Thoracic aorta (tissue), 2 donors: ENCODE results near the gene NEDD4. TPM values are rescaled to one million over a fixed set of nuclear protein-coding genes. Genes with fewer than 3 reads are reported as not detected.
A peak's percentile ranks its signal among the peaks of the same experiment; 100 is the strongest.

Source experiments
- ATAC-seq: fragments of 150-250 bp; one replicate; pipeline ENCODE4 v1.8.0; 2017; ENCODE audit warnings: low read depth; ENCODE audit not compliant: insufficient number of reproducible peaks, low FRiP score
- DNase-seq: peaks from one replicate; pipeline ENCODE4 v3.0.0-alpha.2; 2020; ENCODE audit warnings: low spot score
- H3K27ac ChIP-seq, 2 donors: fragments of 200-600 bp; sonication (generic); 1 replicate in 1 of 2; 2 replicates in 1 of 2; pipeline ENCODE4 v1.5.1; 2016; ENCODE audit warnings: mild to moderate bottlenecking in 2 of 2, moderate library complexity in 2 of 2
- H3K27me3 ChIP-seq: fragments of 200-600 bp; sonication (generic); replicated peaks from 2 replicates; pipeline ENCODE4 v1.6.0; 2016; ENCODE audit warnings: mild to moderate bottlenecking; ENCODE audit not compliant: insufficient read depth
- H3K36me3 ChIP-seq: fragments of 200-600 bp; sonication (generic); one replicate; pipeline ENCODE4 v1.5.1; 2016
- H3K4me1 ChIP-seq, 2 donors: fragments of 200-600 bp; sonication (generic); 1 replicate in 1 of 2; 2 replicates in 1 of 2; pipeline versions ENCODE4 v1.5.1 to v1.6.0; 2016; ENCODE audit warnings: low read depth in 2 of 2, mild to moderate bottlenecking in 1 of 2; ENCODE audit not compliant: control insufficient read depth in 1 of 2
- H3K4me3 ChIP-seq: fragments of 200-600 bp; sonication (generic); 2 replicates; pipeline ENCODE4 v1.5.1; 2016; ENCODE audit warnings: mild to moderate bottlenecking
- H3K9me3 ChIP-seq: fragments of 200-600 bp; sonication (generic); 2 replicates; pipeline ENCODE4 v1.5.1; 2016
- total RNA-seq, 2 donors: library from RNA; depleted of rRNA; stranded (reverse); fragments of >200 nt; gene quantifications; one replicate each; pipeline versions ENCODE4 v1.1.0 to v1.2.3, GENCODE V29; 2016
- TF ChIP-seq, protein P1 (sequence below): fragments of 200-600 bp; sonication (generic); IDR thresholded peaks from one replicate; pipeline ENCODE4 v1.5.1; 2019; ENCODE audit warnings: antibody characterized with exemption

The NEDD4 gene
- total RNA-seq, 2 donors from 2014 or later = 25.3 to 27.4 TPM

- no peak overlapping the region for H3K4me3 ChIP-seq
- no peaks in the 10 kb centered on the region for H3K9me3 ChIP-seq
- H3K27ac ChIP-seq = no peak overlapping the region
- peaks cover 0 to 3% of the 10 kb centered on the region in 2 donors for H3K4me1 ChIP-seq
- DNase-seq (no peak), ATAC-seq (no peak)
- no peaks in the 10 kb centered on the region for H3K27me3 ChIP-seq
- no peaks in the 10 kb centered on the region for H3K36me3 ChIP-seq
- TF ChIP-seq, protein P1, sequence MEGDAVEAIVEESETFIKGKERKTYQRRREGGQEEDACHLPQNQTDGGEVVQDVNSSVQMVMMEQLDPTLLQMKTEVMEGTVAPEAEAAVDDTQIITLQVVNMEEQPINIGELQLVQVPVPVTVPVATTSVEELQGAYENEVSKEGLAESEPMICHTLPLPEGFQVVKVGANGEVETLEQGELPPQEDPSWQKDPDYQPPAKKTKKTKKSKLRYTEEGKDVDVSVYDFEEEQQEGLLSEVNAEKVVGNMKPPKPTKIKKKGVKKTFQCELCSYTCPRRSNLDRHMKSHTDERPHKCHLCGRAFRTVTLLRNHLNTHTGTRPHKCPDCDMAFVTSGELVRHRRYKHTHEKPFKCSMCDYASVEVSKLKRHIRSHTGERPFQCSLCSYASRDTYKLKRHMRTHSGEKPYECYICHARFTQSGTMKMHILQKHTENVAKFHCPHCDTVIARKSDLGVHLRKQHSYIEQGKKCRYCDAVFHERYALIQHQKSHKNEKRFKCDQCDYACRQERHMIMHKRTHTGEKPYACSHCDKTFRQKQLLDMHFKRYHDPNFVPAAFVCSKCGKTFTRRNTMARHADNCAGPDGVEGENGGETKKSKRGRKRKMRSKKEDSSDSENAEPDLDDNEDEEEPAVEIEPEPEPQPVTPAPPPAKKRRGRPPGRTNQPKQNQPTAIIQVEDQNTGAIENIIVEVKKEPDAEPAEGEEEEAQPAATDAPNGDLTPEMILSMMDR = no peak
Measured at GRCh38 chr15:55891196-55891595, 102.2 kb downstream of the NEDD4 start.

DNA sequence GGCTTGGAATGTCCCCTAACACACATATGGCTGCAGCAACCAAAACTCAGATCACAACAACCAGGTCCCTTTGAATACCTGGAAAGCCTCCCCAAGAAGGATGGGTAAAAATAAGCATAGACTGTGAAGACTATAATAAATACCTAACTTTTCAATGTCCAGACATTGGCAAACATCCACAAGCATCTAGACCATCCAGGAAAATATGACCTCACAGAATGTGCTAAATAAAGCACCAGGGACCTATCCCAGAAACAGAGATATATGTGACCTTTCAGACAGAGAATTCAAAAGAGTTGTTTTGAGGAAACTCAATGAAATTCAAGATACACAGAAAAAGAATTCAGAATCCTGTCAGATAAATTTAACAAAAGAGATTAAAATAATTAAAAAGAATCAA, 109.2 kb downstream of the NEDD4 start:
- Histone ChIP-seq H3K4me3 (no peak overlapping the region), H3K36me3 (no peaks in the 10 kb centered on the region), H3K4me1 (peaks cover 14 to 33% of the 10 kb centered on the region in 2 donors), H3K27me3 (no peaks in the 10 kb centered on the region), H3K9me3 (no peaks in the 10 kb centered on the region), H3K27ac (peak overlapping the region in 1 of 2 donors; percentile 54)
- TF ChIP-seq, protein P1 = no peak
- DNase-seq (no peak), ATAC-seq (no peak)

DNA sequence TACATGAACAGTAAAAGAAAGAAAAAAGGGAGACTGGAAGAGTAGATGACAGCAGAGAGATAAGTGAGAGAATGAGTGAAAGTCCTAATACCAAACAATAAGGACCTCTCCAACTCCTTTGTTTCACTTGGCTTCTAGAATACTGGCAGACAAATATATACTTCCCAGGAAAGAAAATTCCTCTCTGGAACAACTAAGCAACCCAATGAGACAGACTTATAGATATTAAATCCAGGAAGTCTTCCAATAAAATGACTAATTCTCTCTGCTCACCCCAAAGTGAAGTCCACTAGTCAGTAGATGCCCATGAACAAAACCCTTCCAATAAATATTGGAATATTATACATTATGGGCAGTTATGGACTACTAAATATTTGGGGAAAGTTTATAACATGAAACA, 114.2 kb downstream of the NEDD4 start:
- Histone ChIP-seq H3K27ac (no peak overlapping the region), H3K36me3 (no peaks in the 10 kb centered on the region), H3K9me3 (no peaks in the 10 kb centered on the region), H3K27me3 (no peaks in the 10 kb centered on the region), H3K4me1 (peaks cover 4 to 26% of the 10 kb centered on the region in 2 donors), H3K4me3 (no peak overlapping the region)
- no peak for ATAC-seq
- TF ChIP-seq, protein P1 = no peak
- no peak for DNase-seq

DNA sequence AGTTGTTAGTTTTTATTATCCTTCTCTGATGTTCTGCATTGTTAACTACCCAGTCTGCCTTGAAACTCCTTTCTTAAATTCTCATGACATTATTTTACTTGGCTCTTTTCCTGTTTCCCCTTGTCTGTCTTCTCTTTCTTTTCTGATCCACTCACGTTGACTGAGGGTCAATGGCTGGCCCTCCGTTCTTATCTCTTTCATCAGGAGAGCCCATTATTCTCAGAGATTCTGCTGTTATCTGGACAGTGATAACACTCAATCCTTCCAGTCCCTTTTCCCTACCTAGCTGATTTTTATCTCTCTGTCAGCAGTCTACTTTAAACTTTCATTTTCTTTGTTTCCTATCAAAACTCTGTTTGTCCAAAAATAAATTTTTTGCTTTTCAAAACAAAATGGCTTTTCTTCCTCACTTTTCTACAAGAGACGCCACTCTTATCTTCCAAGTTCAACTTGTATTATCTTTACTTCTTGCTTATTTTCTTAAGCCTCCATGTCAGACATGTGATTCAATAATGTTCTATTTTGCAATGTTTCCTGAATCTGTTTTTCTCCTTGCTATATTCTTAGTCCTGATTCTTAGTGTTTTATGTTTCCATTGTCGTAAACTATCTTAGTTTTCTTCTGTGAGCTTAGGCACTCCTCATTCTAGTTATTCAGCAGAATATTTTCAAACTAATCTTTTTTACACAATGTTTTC, 120.2 kb downstream of the NEDD4 start:
- H3K27ac ChIP-seq = peak overlapping the region; percentile 56 to 61
- TF ChIP-seq, protein P1 = no peak
- no peaks in the 10 kb centered on the region for H3K36me3 ChIP-seq
- no peaks in the 10 kb centered on the region for H3K27me3 ChIP-seq
- DNase-seq (no peak), ATAC-seq (no peak)
- H3K4me1 ChIP-seq = peaks cover 0 to 27% of the 10 kb centered on the region in 2 donors
- peak overlapping the region; percentile 62 for H3K4me3 ChIP-seq
- H3K9me3 ChIP-seq = no peaks in the 10 kb centered on the region

GRCh38 chr15:55872471-55872870, 120.9 kb downstream of the NEDD4 start:
- Histone ChIP-seq H3K9me3 (no peaks in the 10 kb centered on the region), H3K4me3 (peak overlapping the region; percentile 62), H3K27me3 (no peaks in the 10 kb centered on the region), H3K4me1 (peaks cover 0 to 27% of the 10 kb centered on the region in 2 donors), H3K36me3 (no peaks in the 10 kb centered on the region), H3K27ac (peak overlapping the region; percentile 56 to 61)
- TF ChIP-seq, protein P1 = no peak
- no peak for DNase-seq
- no peak for ATAC-seq
